Right ventricle myocardium inferior (tissue), 1 donor: ENCODE measurements around the gene OAT. TPM values are rescaled to one million over a fixed set of nuclear protein-coding genes. Genes with fewer than 3 reads are reported as not detected.

Experiments
- ATAC-seq: fragments of 200-7000 bp; cut with Tn5 transposase; one replicate; pipeline ENCODE4 v1.9.1; 2020; ENCODE audit warnings: mild to moderate bottlenecking, moderate library complexity
- DNase-seq: peaks from one replicate; pipeline ENCODE4 v3.0.0; 2021; ENCODE audit errors: missing footprints
- intact Hi-C: fragments of 100-400 bp; cut with DNase I; formaldehyde crosslinking; loops from one replicate; pipeline ENCODE4 v1.11.0; 2022
- total RNA-seq: library from RNA; stranded (reverse); fragmentation: NEBNext Ultra II Directional; extraction: Animal tissue kit (Norgen Biotek cat#: 25700); gene quantifications from one replicate; pipeline ENCODE4 v1.2.1, GENCODE V29; 2021
- donor health status: DM: no; HTN: yes; CAD: no; lungs with severe emphysema.

The OAT gene
- total RNA-seq, 1 donor from 2014 or later, result 27.3 TPM

GRCh38 chr10:124416733-124417132 lies 2.0 kb downstream of the OAT start:
- intact Hi-C loops, result no loop called here
- ATAC-seq, result no peak
- DNase-seq, result no peak

GRCh38 chr10:124415210-124415609 lies 3.5 kb downstream of the OAT start:
- ATAC-seq (no peak), DNase-seq (no peak)
- intact Hi-C loops, result no loop called here

- ATAC-seq, result no peak
- DNase-seq, result no peak
- intact Hi-C loops, result no loop called here
These were observed 4.6 kb downstream of the OAT start for GRCh38 chr10:124414076-124414475.

GRCh38 chr10:124409696-124410095 lies 9.0 kb downstream of the OAT start:
- DNase-seq, result no peak
- ATAC-seq, result no peak
- intact Hi-C loops, result no loop called here

GRCh38 chr10:124408357-124408756 lies 10.4 kb downstream of the OAT start:
- DNase-seq (no peak), ATAC-seq (no peak)
- intact Hi-C loops, result no loop called here

GRCh38 chr10:124407456-124407855 lies 11.3 kb downstream of the OAT start:
- no peak for ATAC-seq

GRCh38 chr10:124403548-124403947 lies 15.2 kb downstream of the OAT start:
- no peak for DNase-seq
- intact Hi-C loops, result no loop called here
- peak; percentile 73 for ATAC-seq

More at GRCh38 chr10:124407456-124407855, 11.3 kb downstream of the OAT start:
- intact Hi-C loops, result no loop called here
- DNase-seq, result no peak

- intact Hi-C loops, result no loop called here
- no peak for ATAC-seq
- DNase-seq, result no peak
These were observed 16.4 kb downstream of the OAT start for GRCh38 chr10:124402273-124402672.

GRCh38 chr10:124401633-124402032 lies 17.1 kb downstream of the OAT start:
- no peak for ATAC-seq
- DNase-seq, result no peak
- intact Hi-C loops, result no loop called here

- intact Hi-C loops, result no loop called here
- no peak for ATAC-seq
- no peak for DNase-seq
These were observed 24.1 kb downstream of the OAT start for GRCh38 chr10:124394583-124394982.

GRCh38 chr10:124392626-124393342 lies 25.9 kb downstream of the OAT start:
- intact Hi-C loops, result no loop called here
- ATAC-seq (no peak), DNase-seq (no peak)

GRCh38 chr10:124390471-124391187 lies 28.1 kb downstream of the OAT start:
- ATAC-seq (no peak), DNase-seq (no peak)
- intact Hi-C loops, result no loop called here

GRCh38 chr10:124389613-124390361 lies 28.9 kb downstream of the OAT start:
- DNase-seq, result no peak
- no peak for ATAC-seq
- intact Hi-C loops, result loop anchor here (1.0 to 10.0 kb wide), 4 partner anchors 125 to 807 kb away; no protein-coding TSS in a partner anchor

GRCh38 chr10:124388823-124389612 lies 29.7 kb downstream of the OAT start:
- DNase-seq (peak; percentile 96), ATAC-seq (peak; percentile 99)
- intact Hi-C loops, result loop anchor here (1.0 to 10.0 kb wide), 4 partner anchors 124 to 807 kb away; no protein-coding TSS in a partner anchor

- intact Hi-C loops, result loop anchor here (5.0 to 10.0 kb wide), 2 partner anchors 124 to 806 kb away; no protein-coding TSS in a partner anchor
- ATAC-seq, result peak; percentile 7
- DNase-seq, result no peak
These were observed 30.3 kb downstream of the OAT start for GRCh38 chr10:124388476-124388822.

- DNase-seq (no peak), ATAC-seq (no peak)
- intact Hi-C loops, result loop anchor here (5.0 to 10.0 kb wide), 2 partner anchors 122 to 805 kb away; no protein-coding TSS in a partner anchor
These were observed 31.4 kb downstream of the OAT start for GRCh38 chr10:124387078-124387874.

- DNase-seq, result no peak
- intact Hi-C loops, result loop anchor here (5.0 to 10.0 kb wide), 2 partner anchors 122 to 804 kb away; no protein-coding TSS in a partner anchor
- ATAC-seq, result no peak
These were observed 32.3 kb downstream of the OAT start for GRCh38 chr10:124386186-124387077.
